GM18502 (cell line): ENCODE data around the gene SPATA31C1.
"Not testable (repeated sequence)": the region's sequence is repeated elsewhere in the genome, so short reads cannot be mapped to it uniquely, and the experiment has no call there.

ENCODE experiments used
- ATAC-seq: cut with Tn5 transposase; IDR thresholded peaks from one replicate; pipeline ENCODE4 v1.9.1; 2021; ENCODE audit warnings: mild to moderate bottlenecking; ENCODE audit not compliant: unreplicated experiment, poor library complexity

SPATA31C1 gene

GRCh38 chr9:87886210-87886932 is 31.4 kb upstream of the SPATA31C1 start:
- ATAC-seq: no peak

GRCh38 chr9:87886933-87887505 is 30.7 kb upstream of the SPATA31C1 start:
- ATAC-seq: no peak

GRCh38 chr9:87887661-87888480 is 29.9 kb upstream of the SPATA31C1 start:
- ATAC-seq: no peak

- ATAC-seq: no peak
Measured at GRCh38 chr9:87888501-87888900, 29.3 kb upstream of the SPATA31C1 start.

GRCh38 chr9:87889065-87889881 is 28.5 kb upstream of the SPATA31C1 start:
- ATAC-seq: no peak

- ATAC-seq: no peak
Measured at GRCh38 chr9:87889882-87890252, 27.9 kb upstream of the SPATA31C1 start.

- no peak for ATAC-seq
Measured at GRCh38 chr9:87890837-87891236, 26.9 kb upstream of the SPATA31C1 start.

- no peak for ATAC-seq
Measured at GRCh38 chr9:87891754-87892153, 26.0 kb upstream of the SPATA31C1 start.

GRCh38 chr9:87892956-87893355 is 24.8 kb upstream of the SPATA31C1 start:
- ATAC-seq: no peak

- no peak for ATAC-seq
Measured at GRCh38 chr9:87894998-87895625, 22.6 kb upstream of the SPATA31C1 start.

- ATAC-seq: no peak
Measured at GRCh38 chr9:87896891-87897290, 20.9 kb upstream of the SPATA31C1 start.

GRCh38 chr9:87898151-87898550 is 19.6 kb upstream of the SPATA31C1 start:
- ATAC-seq: no peak

GRCh38 chr9:87902371-87902770 is 15.4 kb upstream of the SPATA31C1 start:
- not testable (repeated sequence) for ATAC-seq

- no peak for ATAC-seq
Measured at GRCh38 chr9:87909310-87910041, 8.3 kb upstream of the SPATA31C1 start.

- no peak for ATAC-seq
Measured at GRCh38 chr9:87910821-87911220, 6.9 kb upstream of the SPATA31C1 start.

- not testable (repeated sequence) for ATAC-seq
Measured at GRCh38 chr9:87919013-87919412, 1.3 kb downstream of the SPATA31C1 start.

GRCh38 chr9:87921561-87921960 is 3.8 kb downstream of the SPATA31C1 start:
- not testable (repeated sequence) for ATAC-seq

GRCh38 chr9:87923012-87923411 is 5.2 kb downstream of the SPATA31C1 start:
- not testable (repeated sequence) for ATAC-seq

- not testable (repeated sequence) for ATAC-seq
Measured at GRCh38 chr9:87924851-87925250, 7.1 kb downstream of the SPATA31C1 start.
